ENCODE results near the gene ADTRP. TPM values are rescaled to one million over a fixed set of nuclear protein-coding genes. Genes with fewer than 3 reads are reported as not detected.

Gene ADTRP
- total RNA-seq, 1 donor from 2014 or later, result 1.4 TPM

- no peak overlapping the region for H3K27ac Mint-ChIP-seq
- no peaks in the 10 kb centered on the region for H3K36me3 Mint-ChIP-seq
- H3K9me3 Mint-ChIP-seq, result no peaks in the 10 kb centered on the region
- TF ChIP-seq CTCF (conservative IDR thresholded peaks at IDR 0.05), result no peak
- no peak overlapping the region for H3K4me3 Mint-ChIP-seq
- DNase-seq (ENCODE audit: extremely low spot score, unreplicated experiment), result no peak
- H3K4me1 Mint-ChIP-seq (ENCODE audit: unreplicated experiment), result peaks cover 60% of the 10 kb centered on the region
- H3K27me3 Mint-ChIP-seq, result no peaks in the 10 kb centered on the region
Observed at GRCh38 chr6:11766043-11766442, 12.6 kb downstream of the ADTRP start.

DNA sequence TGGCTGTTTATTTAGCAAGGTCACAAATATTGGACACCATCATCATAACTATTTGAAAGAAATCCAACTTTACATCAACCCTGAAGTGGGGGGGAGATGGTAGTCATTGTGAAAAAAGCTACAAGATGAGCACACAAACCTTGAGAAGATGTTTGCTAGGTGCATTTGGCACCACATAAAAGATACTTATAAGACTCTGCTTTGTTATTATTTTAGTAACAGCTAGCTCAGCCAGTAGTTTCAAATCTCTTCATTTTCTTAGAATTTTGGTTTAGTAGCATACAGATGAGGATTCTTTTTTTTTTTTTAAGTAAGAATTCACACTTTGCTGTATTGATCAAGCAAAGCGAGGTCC lies 14.4 kb downstream of the ADTRP start:
- Mint-ChIP-seq H3K36me3 (no peaks in the 10 kb centered on the region), H3K9me3 (no peaks in the 10 kb centered on the region), H3K4me1 (ENCODE audit: unreplicated experiment) (peaks cover 46% of the 10 kb centered on the region), H3K4me3 (no peak overlapping the region), H3K27ac (no peak overlapping the region), H3K27me3 (no peaks in the 10 kb centered on the region)
- DNase-seq (ENCODE audit: extremely low spot score, unreplicated experiment), result no peak
- TF ChIP-seq CTCF (conservative IDR thresholded peaks at IDR 0.05), result no peak

GRCh38 chr6:11763460-11764249 lies 14.9 kb downstream of the ADTRP start:
- TF ChIP-seq CTCF (conservative IDR thresholded peaks at IDR 0.05), result no peak
- H3K4me1 Mint-ChIP-seq (ENCODE audit: unreplicated experiment), result peaks cover 41% of the 10 kb centered on the region

GRCh38 chr6:11762794-11763459 lies 15.7 kb downstream of the ADTRP start:
- Mint-ChIP-seq H3K36me3 (no peaks in the 10 kb centered on the region), H3K4me1 (ENCODE audit: unreplicated experiment) (peaks cover 37% of the 10 kb centered on the region), H3K9me3 (no peaks in the 10 kb centered on the region), H3K27ac (peak overlapping the region; percentile 20), H3K4me3 (no peak overlapping the region), H3K27me3 (no peaks in the 10 kb centered on the region)
- no peak for TF ChIP-seq CTCF (conservative IDR thresholded peaks at IDR 0.05)
- no peak for DNase-seq (ENCODE audit: extremely low spot score, unreplicated experiment)

More at GRCh38 chr6:11763460-11764249, 14.9 kb downstream of the ADTRP start:
- Mint-ChIP-seq H3K4me3 (no peak overlapping the region), H3K9me3 (no peaks in the 10 kb centered on the region), H3K36me3 (no peaks in the 10 kb centered on the region), H3K27ac (no peak overlapping the region), H3K27me3 (no peaks in the 10 kb centered on the region)
- DNase-seq (ENCODE audit: extremely low spot score, unreplicated experiment), result no peak

GRCh38 chr6:11761744-11762620 lies 16.6 kb downstream of the ADTRP start:
- TF ChIP-seq CTCF (conservative IDR thresholded peaks at IDR 0.05), result no peak
- peaks cover 37% of the 10 kb centered on the region for H3K4me1 Mint-ChIP-seq (ENCODE audit: unreplicated experiment)
- H3K27me3 Mint-ChIP-seq, result no peaks in the 10 kb centered on the region
- peak overlapping the region; percentile 23 for H3K27ac Mint-ChIP-seq
- DNase-seq (ENCODE audit: extremely low spot score, unreplicated experiment), result no peak
- no peak overlapping the region for H3K4me3 Mint-ChIP-seq
- H3K36me3 Mint-ChIP-seq, result no peaks in the 10 kb centered on the region
- H3K9me3 Mint-ChIP-seq, result no peaks in the 10 kb centered on the region

Data from type B pancreatic cell (in vitro differentiated cells).